Lung (tissue), 12 donors: ENCODE data around the gene SLCO3A1. TPM values are rescaled to one million over a fixed set of nuclear protein-coding genes. Genes with fewer than 3 reads are reported as not detected.
A peak's percentile ranks its signal among the peaks of the same experiment; 100 is the strongest.

Experiments
- ATAC-seq: fragments of 200-7000 bp; cut with Tn5 transposase; one replicate; pipeline ENCODE4 v1.9.1; 2020; ENCODE audit warnings: moderate number of reproducible peaks; ENCODE audit not compliant: insufficient read depth, low FRiP score
- DNase-seq, 3 donors: peaks; one replicate each; pipeline ENCODE4 v3.0.0-alpha.2; 2013 to 2017
- H3K27ac ChIP-seq, 2 donors: one replicate each; pipeline ENCODE4 v1.5.1; 2013; ENCODE audit warnings: mild to moderate bottlenecking in 2 of 2, moderate library complexity in 2 of 2, control low read depth in 1 of 2, inconsistent platforms in 1 of 2, low read depth in 1 of 2, low read length in 1 of 2
- H3K27me3 ChIP-seq, 3 donors: one replicate each; pipeline ENCODE4 v1.5.1; 2013; ENCODE audit warnings: low read length in 2 of 3; ENCODE audit not compliant: control insufficient read depth in 3 of 3, insufficient read depth in 3 of 3
- H3K36me3 ChIP-seq, 4 donors: one replicate each; pipeline ENCODE4 v1.5.1; 2013; ENCODE audit warnings: low read length in 4 of 4, mild to moderate bottlenecking in 1 of 4, moderate library complexity in 1 of 4; ENCODE audit not compliant: control insufficient read depth in 4 of 4, insufficient read depth in 4 of 4
- H3K4me1 ChIP-seq, 5 donors: one replicate each; pipeline ENCODE4 v1.5.1; 2013; ENCODE audit warnings: low read length in 5 of 5, mild to moderate bottlenecking in 2 of 5, moderate library complexity in 1 of 5; ENCODE audit not compliant: control insufficient read depth in 5 of 5, insufficient read depth in 5 of 5
- H3K4me3 ChIP-seq: one replicate; pipeline ENCODE4 v1.5.1; 2013; ENCODE audit warnings: mild to moderate bottlenecking, control low read depth, moderate library complexity
- H3K9ac ChIP-seq, 2 donors: one replicate each; pipeline ENCODE4 v1.5.1; 2013; ENCODE audit warnings: low read length in 2 of 2, control low read depth in 1 of 2; ENCODE audit not compliant: insufficient read depth in 1 of 2
- H3K9me3 ChIP-seq, 4 donors: one replicate each; pipeline ENCODE4 v1.5.1; 2013; ENCODE audit warnings: low read length in 3 of 4, mild to moderate bottlenecking in 1 of 4, moderate library complexity in 1 of 4; ENCODE audit not compliant: control insufficient read depth in 4 of 4, insufficient read depth in 3 of 4
- CTCF ChIP-seq: IDR thresholded peaks from 2 replicates; pipeline ENCODE4 v1.5.1; 2012; ENCODE audit warnings: mild to moderate bottlenecking; ENCODE audit errors: control extremely low read depth, extremely low read depth
- WGBS, 2 donors: extraction: QIAGEN DNeasy Blood & Tissue Kit; methylation state at CpG; one replicate each; pipeline ENCODE4 v1.1.7; 2013; 5-methylcytosine and 5-hydroxymethylcytosine counted together
- polyA plus RNA-seq, 2 donors: library from polyadenylated mRNA; stranded (reverse); fragments of 200-250 nt; gene quantifications; one replicate each; pipeline ENCODE4 v1.2.1, GENCODE V29; 2013
- total RNA-seq, 2 donors: library from RNA; depleted of rRNA in 1 of 2; stranded (reverse); fragments of >200 nt in 1 of 2; gene quantifications; one replicate each; pipeline ENCODE4 v1.2.1, GENCODE V29; 2014 to 2021
- donor health status: control.
- donor health status: control.
- donor health status: Bipolar disorder and iron deficiency.
- donor health status: healthy.
- donor health status: DM: yes; HTN: yes; CAD: no.

Gene SLCO3A1
- total and polyA plus RNA-seq, 4 donors: 20.5 to 56.3 (median 33.5) TPM

- DNase-seq (peak; percentile 87 to 91 (median 88)), ATAC-seq (peak; percentile 52)
- Histone ChIP-seq H3K4me3 (no peak overlapping the region), H3K9me3 (no peaks in the 10 kb centered on the region), H3K36me3 (no peaks in the 10 kb centered on the region), H3K9ac (no peak overlapping the region), H3K27ac (peak overlapping the region in 1 of 2 donors; percentile 45), H3K4me1 (peaks cover 0 to 7% (median 0%) of the 10 kb centered on the region in 5 donors), H3K27me3 (no peaks in the 10 kb centered on the region)
- WGBS, 2 donors: 20 to 21% methylated on average over 10 of the region's 10 CpGs
- peak; percentile 75 for TF ChIP-seq CTCF
Measured at GRCh38 chr15:92082006-92082843, 228.7 kb downstream of the SLCO3A1 start.

GRCh38 chr15:92083190-92083589, 229.7 kb downstream of the SLCO3A1 start:
- DNase-seq (no peak), ATAC-seq (no peak)
- WGBS, 2 donors: 77 to 84% methylated on average over 4 of the region's 4 CpGs
- no peak for TF ChIP-seq CTCF
- Histone ChIP-seq H3K27me3 (no peaks in the 10 kb centered on the region), H3K4me1 (peaks cover 0 to 7% (median 0%) of the 10 kb centered on the region in 5 donors), H3K27ac (peak overlapping the region in 1 of 2 donors; percentile 45), H3K4me3 (no peak overlapping the region), H3K36me3 (no peaks in the 10 kb centered on the region), H3K9me3 (no peaks in the 10 kb centered on the region), H3K9ac (no peak overlapping the region)

- no peak for TF ChIP-seq CTCF
- WGBS, 2 donors: 97 to 100% methylated on average over 2 of the region's 2 CpGs
- Histone ChIP-seq H3K36me3 (no peaks in the 10 kb centered on the region), H3K9me3 (no peaks in the 10 kb centered on the region), H3K9ac (no peak overlapping the region), H3K4me3 (no peak overlapping the region), H3K4me1 (peaks cover 0 to 4% (median 0%) of the 10 kb centered on the region in 5 donors), H3K27ac (no peak overlapping the region), H3K27me3 (no peaks in the 10 kb centered on the region)
- no peak for ATAC-seq
- DNase-seq: no peak
Measured at GRCh38 chr15:92087211-92087610, 233.7 kb downstream of the SLCO3A1 start.
